Measurements from ENCODE around the gene SLC19A2. TPM values are rescaled to one million over a fixed set of nuclear protein-coding genes. Genes with fewer than 3 reads are reported as not detected.

Gene SLC19A2
- total RNA-seq, 1 donor from 2014 or later, result 36.7 TPM

- TF ChIP-seq CTCF (IDR thresholded peaks at IDR 0.05), result no peak
- DNase-seq (ENCODE audit: low spot score in 2 of 2), result no peak
- Histone ChIP-seq H3K9me3 (peaks cover 0 to 13% of the 10 kb centered on the region in 2 donors), H3K36me3 (peaks cover 0 to 3% of the 10 kb centered on the region in 2 donors), H3K27me3 (no peaks in the 10 kb centered on the region), H3K4me3 (no peak overlapping the region), H3K27ac (no peak overlapping the region), H3K4me1 (no peaks in the 10 kb centered on the region)
- intact Hi-C loops (cut with DNase I), result loop anchor here (10.0 kb wide), 1 partner anchor 344 kb away; no protein-coding TSS in a partner anchor
Observed at GRCh38 chr1:169460191-169460833, 25.4 kb downstream of the SLC19A2 start.

DNA sequence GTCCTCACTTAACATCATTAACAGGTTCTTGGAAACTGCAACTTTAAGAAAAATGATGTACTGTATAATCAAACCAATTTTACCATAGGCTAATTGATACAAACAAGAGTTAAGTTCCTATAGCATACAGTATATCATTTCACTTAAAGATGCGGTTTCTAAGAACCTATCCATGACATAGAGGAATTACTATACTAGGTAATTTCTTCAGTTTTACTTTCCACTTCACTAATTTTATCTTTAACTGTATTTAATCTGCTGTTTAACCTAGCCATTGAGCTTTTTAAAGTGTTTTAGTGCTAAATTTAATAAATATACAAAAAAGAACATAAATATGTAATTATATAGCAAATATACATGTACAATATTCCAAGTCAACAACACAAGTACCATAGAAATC, 28.3 kb downstream of the SLC19A2 start:
- intact Hi-C loops (cut with DNase I), result no loop called here
- no peak for DNase-seq (ENCODE audit: low spot score in 2 of 2)
- H3K36me3 ChIP-seq, result no peaks in the 10 kb centered on the region
- H3K9me3 ChIP-seq, result peaks cover 0 to 13% of the 10 kb centered on the region in 2 donors
- TF ChIP-seq CTCF (IDR thresholded peaks at IDR 0.05), result no peak
- H3K27ac ChIP-seq, result no peak overlapping the region
- no peaks in the 10 kb centered on the region for H3K27me3 ChIP-seq
- no peaks in the 10 kb centered on the region for H3K4me1 ChIP-seq
- H3K4me3 ChIP-seq, result no peak overlapping the region

DNA sequence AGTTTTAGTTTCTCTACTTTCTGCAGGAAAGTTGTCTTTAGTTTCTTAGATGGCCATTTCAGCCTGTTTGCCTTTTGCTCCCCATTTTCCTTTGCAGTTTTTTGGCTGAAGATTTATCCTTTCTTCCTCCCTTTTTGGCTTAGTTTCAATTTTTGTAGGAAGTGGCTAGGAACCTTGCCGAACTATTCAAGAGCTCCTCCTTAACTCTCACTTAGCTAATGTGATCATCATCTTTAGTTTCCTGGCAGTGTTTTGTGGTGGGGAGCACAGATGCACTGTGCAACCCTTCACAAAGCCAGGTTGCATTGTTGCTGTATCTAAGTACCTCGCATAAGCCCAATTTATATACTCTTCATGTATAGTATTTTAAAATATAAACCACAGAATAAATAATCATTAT, 29.7 kb downstream of the SLC19A2 start:
- peaks cover 0 to 13% of the 10 kb centered on the region in 2 donors for H3K9me3 ChIP-seq
- no peak for DNase-seq (ENCODE audit: low spot score in 2 of 2)
- no peak overlapping the region for H3K27ac ChIP-seq
- no peaks in the 10 kb centered on the region for H3K4me1 ChIP-seq
- H3K36me3 ChIP-seq, result no peaks in the 10 kb centered on the region
- no peak for TF ChIP-seq CTCF (IDR thresholded peaks at IDR 0.05)
- H3K27me3 ChIP-seq, result no peaks in the 10 kb centered on the region
- intact Hi-C loops (cut with DNase I), result no loop called here
- H3K4me3 ChIP-seq, result no peak overlapping the region

GRCh38 chr1:169452921-169453320, 32.8 kb downstream of the SLC19A2 start:
- intact Hi-C loops (cut with DNase I), result no loop called here

GRCh38 chr1:169451218-169451824, 34.4 kb downstream of the SLC19A2 start:
- Histone ChIP-seq H3K4me1 (no peaks in the 10 kb centered on the region), H3K4me3 (no peak overlapping the region), H3K36me3 (no peaks in the 10 kb centered on the region), H3K27ac (no peak overlapping the region), H3K9me3 (no peaks in the 10 kb centered on the region), H3K27me3 (no peaks in the 10 kb centered on the region)
- DNase-seq (ENCODE audit: low spot score in 2 of 2), result no peak
- TF ChIP-seq CTCF (IDR thresholded peaks at IDR 0.05), result no peak
- intact Hi-C loops (cut with DNase I), result no loop called here

More at GRCh38 chr1:169452921-169453320, 32.8 kb downstream of the SLC19A2 start:
- Histone ChIP-seq H3K36me3 (no peaks in the 10 kb centered on the region), H3K4me3 (no peak overlapping the region), H3K4me1 (no peaks in the 10 kb centered on the region), H3K9me3 (peaks cover 0 to 11% of the 10 kb centered on the region in 2 donors), H3K27ac (no peak overlapping the region), H3K27me3 (no peaks in the 10 kb centered on the region)
- no peak for DNase-seq (ENCODE audit: low spot score in 2 of 2)
- TF ChIP-seq CTCF (IDR thresholded peaks at IDR 0.05), result no peak
